ENCODE measurements around the gene OR2AG2.
"Not testable (repeated sequence)": the region's sequence is repeated elsewhere in the genome, so short reads cannot be mapped to it uniquely, and the experiment has no call there.

OR2AG2 gene, protein sequence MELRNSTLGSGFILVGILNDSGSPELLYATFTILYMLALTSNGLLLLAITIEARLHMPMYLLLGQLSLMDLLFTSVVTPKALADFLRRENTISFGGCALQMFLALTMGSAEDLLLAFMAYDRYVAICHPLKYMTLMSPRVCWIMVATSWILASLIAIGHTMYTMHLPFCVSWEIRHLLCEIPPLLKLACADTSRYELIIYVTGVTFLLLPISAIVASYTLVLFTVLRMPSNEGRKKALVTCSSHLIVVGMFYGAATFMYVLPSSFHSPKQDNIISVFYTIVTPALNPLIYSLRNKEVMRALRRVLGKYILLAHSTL

DNA sequence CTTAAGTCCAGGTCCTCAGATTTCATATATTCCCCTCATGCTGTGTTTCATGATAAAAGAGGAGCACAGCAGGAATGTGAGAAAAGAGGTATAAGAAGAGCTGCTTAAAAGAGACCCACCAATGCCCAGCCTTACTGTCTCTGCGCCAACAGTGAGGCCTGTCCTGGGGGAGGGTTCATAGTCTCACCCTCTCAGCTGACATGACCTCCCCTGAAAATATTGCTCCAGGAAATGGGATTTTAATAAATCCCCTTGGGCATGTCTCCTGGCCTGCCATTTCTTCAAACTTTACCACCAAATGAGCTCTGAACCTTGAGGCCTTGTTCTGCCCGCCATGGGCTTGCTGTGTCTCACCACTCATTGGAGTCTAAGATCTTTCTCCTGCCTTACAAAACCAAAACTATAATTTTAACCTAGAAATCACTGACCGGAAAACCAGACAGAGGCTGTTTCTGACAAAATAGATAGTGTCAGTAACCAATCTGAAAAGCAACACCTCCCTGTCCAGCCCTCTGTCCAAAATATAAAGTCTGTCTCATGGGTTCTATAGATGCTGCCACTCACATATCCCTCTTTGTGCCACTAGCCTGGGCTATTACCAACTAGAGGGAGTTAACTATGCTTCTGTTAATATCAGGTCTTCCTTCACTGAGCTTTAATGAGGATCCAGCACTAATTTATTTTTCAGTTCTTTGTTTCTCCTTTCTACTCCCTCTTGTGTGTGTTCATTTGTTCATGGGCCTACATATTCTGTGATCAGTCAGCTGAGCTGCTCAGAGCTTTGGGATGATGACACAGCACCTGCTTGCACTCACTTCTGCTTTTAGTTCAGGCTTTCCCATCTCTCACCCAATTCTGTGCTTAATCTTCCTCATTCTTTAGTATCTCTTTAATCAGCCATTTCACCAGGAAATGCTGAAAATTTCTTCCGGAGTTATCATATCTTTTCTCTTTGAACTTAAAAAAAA, at the start of gene OR2AG2:
TSS of gene OR2AG2 (minus strand) at position 51 of the 968 bp plus-strand sequence. CDS start 3,019 bp downstream, outside the sequence.
- no peak within 1 kb of the TSS for H3K4me3 ChIP-seq (ENCODE audit: low read depth, low read length)
- TF ChIP-seq, protein P1, sequence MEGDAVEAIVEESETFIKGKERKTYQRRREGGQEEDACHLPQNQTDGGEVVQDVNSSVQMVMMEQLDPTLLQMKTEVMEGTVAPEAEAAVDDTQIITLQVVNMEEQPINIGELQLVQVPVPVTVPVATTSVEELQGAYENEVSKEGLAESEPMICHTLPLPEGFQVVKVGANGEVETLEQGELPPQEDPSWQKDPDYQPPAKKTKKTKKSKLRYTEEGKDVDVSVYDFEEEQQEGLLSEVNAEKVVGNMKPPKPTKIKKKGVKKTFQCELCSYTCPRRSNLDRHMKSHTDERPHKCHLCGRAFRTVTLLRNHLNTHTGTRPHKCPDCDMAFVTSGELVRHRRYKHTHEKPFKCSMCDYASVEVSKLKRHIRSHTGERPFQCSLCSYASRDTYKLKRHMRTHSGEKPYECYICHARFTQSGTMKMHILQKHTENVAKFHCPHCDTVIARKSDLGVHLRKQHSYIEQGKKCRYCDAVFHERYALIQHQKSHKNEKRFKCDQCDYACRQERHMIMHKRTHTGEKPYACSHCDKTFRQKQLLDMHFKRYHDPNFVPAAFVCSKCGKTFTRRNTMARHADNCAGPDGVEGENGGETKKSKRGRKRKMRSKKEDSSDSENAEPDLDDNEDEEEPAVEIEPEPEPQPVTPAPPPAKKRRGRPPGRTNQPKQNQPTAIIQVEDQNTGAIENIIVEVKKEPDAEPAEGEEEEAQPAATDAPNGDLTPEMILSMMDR (IDR thresholded peaks at IDR 0.05; ENCODE audit: low read depth, low read length): no peak

DNA sequence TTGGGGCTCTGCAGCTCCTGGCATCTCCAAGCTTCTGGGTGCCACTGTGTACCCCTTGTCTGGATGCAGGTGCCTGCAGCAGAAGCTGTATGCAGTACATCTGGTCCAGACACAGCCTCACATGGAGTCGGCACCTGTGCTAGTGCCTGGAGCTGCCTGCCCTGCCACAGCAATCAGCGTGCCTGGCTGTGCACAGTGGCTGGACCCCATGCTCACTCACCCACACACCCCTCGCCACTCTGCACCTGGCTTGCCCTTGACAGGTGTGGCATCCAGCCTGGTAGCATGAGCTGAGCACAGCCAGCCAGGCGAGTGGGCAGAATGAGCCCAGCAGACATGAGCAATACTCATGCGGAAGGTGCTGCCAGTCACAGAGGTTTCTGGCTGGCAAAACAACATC, 47.2 kb upstream of the OR2AG2 start:
- no peak overlapping the region for H3K4me3 ChIP-seq (ENCODE audit: low read depth, low read length)
- TF ChIP-seq, protein P1 (IDR thresholded peaks at IDR 0.05; ENCODE audit: low read depth, low read length): no peak

DNA sequence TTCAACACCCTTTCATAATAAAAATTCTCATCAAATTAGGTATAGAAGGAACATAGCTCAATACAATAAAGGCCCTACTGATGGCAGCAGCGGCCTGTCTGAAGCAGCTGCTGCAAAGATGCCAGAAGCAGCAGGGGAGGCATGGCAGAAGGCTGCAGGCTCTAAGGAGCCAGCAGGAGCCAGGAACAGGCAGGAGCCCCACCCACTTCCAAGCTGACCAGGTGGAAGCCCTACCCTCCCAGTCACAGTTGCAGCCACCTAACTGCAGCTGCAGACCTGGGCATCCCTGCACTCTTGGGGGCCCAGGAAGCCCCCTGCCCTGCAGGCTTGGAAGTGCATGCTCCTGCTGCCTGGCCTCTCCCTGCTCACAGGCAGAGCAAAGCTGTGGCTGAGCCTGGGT, 45.9 kb upstream of the OR2AG2 start:
- TF ChIP-seq, protein P1 (IDR thresholded peaks at IDR 0.05; ENCODE audit: low read depth, low read length): no peak

DNA sequence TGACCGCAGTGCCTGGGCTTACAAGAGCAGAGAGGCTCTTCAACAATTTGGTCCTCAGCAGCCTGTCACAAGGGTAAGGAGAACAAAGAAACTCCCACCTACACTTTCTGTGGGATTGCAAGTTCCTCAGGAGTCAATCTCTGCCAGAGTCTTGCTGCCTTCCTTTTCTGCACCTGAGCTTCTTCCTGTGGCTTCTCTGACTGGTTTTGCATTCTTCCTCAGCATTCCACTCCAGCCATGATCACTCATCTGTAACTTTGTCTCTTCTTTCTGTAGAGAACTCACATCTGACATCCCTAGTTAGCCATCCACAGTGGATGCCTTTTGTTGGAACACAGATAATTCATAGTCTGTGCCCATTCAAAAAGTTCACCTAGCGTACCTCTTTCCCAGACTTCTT, 41.9 kb upstream of the OR2AG2 start:
- TF ChIP-seq, protein P1 (IDR thresholded peaks at IDR 0.05; ENCODE audit: low read depth, low read length): no peak
- H3K4me3 ChIP-seq (ENCODE audit: low read depth, low read length): no peak overlapping the region

More for the DNA sequence above, 45.9 kb upstream of the OR2AG2 start:
- H3K4me3 ChIP-seq (ENCODE audit: low read depth, low read length): no peak overlapping the region

DNA sequence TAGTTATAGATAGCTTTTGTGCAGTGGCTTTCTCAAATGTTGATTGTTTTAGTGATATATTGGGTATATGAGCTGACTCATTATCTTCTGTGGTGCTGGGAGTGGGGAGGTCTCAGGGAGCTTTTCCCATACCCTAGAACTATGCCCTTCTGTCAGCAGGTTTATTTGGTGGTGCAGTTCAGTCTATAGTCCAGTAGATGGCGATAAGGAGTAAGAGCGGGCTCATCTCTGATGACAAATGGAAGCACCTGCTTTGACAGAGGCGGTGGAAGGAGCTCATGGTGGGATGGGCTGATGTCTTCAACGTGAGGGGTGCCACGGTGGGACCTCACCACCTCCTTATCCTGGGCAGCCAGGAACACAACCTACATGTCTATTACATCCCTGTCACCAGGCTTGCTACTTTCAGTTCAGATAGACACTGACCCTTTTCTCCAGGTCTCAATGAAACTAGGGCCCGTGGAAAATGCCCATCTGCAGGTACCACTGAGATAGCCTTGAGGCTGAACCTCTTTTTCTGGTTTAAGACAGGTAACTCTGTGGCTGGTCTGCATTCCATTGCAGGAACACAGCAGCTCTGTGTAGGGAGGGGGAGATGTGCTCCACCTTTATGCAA, 40.7 kb upstream of the OR2AG2 start:
- TF ChIP-seq, protein P1 (IDR thresholded peaks at IDR 0.05; ENCODE audit: low read depth, low read length): peak; percentile 85

DNA sequence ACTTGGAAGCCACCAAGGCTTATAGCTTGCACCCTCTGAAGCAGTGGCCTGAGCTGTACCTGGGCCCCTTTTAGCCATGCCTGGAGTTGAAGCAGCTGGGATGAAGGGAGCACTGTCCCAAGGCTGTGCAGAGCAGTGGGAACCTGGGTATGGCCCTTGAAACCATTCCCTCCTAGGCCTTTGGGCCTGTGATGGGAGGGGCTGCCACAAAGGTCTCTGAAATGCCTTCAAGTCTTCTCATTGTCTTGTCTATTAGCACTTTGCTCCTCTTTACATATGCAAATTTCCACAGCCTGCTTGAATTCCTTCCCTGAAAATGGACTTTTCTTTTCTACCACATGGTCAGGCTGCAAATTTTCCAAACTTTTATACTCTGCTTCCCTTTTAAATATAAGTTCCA, 29.3 kb upstream of the OR2AG2 start:
- H3K4me3 ChIP-seq (ENCODE audit: low read depth, low read length): not testable (repeated sequence)

More for the DNA sequence above, 40.7 kb upstream of the OR2AG2 start:
- H3K4me3 ChIP-seq (ENCODE audit: low read depth, low read length): no peak overlapping the region

DNA sequence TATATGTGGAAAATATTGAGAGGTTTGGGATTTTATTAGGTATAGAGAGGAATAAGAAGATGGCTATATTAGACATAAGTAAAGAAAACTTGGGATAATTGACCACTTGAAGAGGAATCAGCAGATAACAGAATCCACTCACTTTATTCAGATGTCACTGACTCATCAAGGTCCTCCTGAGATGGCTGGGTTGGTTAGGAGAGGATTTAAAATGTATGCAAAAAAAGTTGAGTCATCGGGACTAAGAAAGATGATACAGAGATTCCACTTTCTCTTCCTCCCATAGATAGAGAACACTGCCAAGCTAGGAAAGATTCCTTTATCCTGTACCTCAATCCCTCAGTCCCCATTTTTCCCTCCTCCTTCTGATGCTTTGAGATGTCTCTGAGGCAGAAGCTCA, 27.6 kb upstream of the OR2AG2 start, which contains the start of gene OR6A2:
TSS of gene OR6A2 (minus strand) at position 288 of the 400 bp plus-strand sequence. CDS start 3,981 bp downstream, outside the sequence.
- TF ChIP-seq, protein P1 (IDR thresholded peaks at IDR 0.05; ENCODE audit: low read depth, low read length): no peak
- H3K4me3 ChIP-seq (ENCODE audit: low read depth, low read length): no peak within 1 kb of the TSS
